T-helper 17 cell (primary cell): ENCODE data around the gene RCL1. TPM values are rescaled to one million over a fixed set of nuclear protein-coding genes. Genes with fewer than 3 reads are reported as not detected.
A peak's percentile ranks its signal among the peaks of the same experiment; 100 is the strongest.
"Not testable (repeated sequence)": the region's sequence is repeated elsewhere in the genome, so short reads cannot be mapped to it uniquely, and the experiment has no call there.

ENCODE experiments used
- ATAC-seq: fragments of 150-1000 bp; cut with Tn5 transposase; 2 replicates; pipeline ENCODE4 v1.10.0; 2021; ENCODE audit warnings: mild to moderate bottlenecking, moderate library complexity
- DNase-seq, 3 donors: peaks; one replicate each; pipeline versions ENCODE4 v3.0.0 to v3.0.0-alpha.2; 2020 to 2021
- H3K9me3 ChIP-seq: one replicate; pipeline ENCODE4 v1.7.0; 2013; ENCODE audit warnings: low read length, mild to moderate bottlenecking; ENCODE audit not compliant: control insufficient read depth, poor library complexity, severe bottlenecking
- H3K27ac Mint-ChIP-seq: one replicate; pipeline ENCODE4 v1.8.0; 2022; ENCODE audit warnings: mild to moderate bottlenecking, moderate library complexity, mixed read lengths
- H3K27me3 Mint-ChIP-seq: one replicate; pipeline ENCODE4 v1.8.0; 2022; ENCODE audit warnings: mixed read lengths
- H3K36me3 Mint-ChIP-seq: one replicate; pipeline ENCODE4 v1.8.0; 2022; ENCODE audit warnings: low read depth, mixed read lengths
- H3K4me1 Mint-ChIP-seq: one replicate; pipeline ENCODE4 v1.8.0; 2022; ENCODE audit warnings: mild to moderate bottlenecking, mixed read lengths
- H3K4me3 Mint-ChIP-seq: one replicate; pipeline ENCODE4 v1.8.0; 2022; ENCODE audit warnings: mild to moderate bottlenecking, moderate library complexity, mixed read lengths
- total RNA-seq, 4 donors: library from RNA in 2 of 4; stranded (reverse) in 2 of 4; gene quantifications; one replicate each; pipeline ENCODE4 v1.2.3 and lab custom pipeline; 2022 to 2026

The RCL1 gene, protein sequence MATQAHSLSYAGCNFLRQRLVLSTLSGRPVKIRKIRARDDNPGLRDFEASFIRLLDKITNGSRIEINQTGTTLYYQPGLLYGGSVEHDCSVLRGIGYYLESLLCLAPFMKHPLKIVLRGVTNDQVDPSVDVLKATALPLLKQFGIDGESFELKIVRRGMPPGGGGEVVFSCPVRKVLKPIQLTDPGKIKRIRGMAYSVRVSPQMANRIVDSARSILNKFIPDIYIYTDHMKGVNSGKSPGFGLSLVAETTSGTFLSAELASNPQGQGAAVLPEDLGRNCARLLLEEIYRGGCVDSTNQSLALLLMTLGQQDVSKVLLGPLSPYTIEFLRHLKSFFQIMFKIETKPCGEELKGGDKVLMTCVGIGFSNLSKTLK
- total RNA-seq (10 to 100 TPM; 23.5 to 28.1 TPM), total RNA-seq (lab: John Stamatoyannopoulos, UW) (20.4 to 29.7 reads per million in 2 donors)

DNA sequence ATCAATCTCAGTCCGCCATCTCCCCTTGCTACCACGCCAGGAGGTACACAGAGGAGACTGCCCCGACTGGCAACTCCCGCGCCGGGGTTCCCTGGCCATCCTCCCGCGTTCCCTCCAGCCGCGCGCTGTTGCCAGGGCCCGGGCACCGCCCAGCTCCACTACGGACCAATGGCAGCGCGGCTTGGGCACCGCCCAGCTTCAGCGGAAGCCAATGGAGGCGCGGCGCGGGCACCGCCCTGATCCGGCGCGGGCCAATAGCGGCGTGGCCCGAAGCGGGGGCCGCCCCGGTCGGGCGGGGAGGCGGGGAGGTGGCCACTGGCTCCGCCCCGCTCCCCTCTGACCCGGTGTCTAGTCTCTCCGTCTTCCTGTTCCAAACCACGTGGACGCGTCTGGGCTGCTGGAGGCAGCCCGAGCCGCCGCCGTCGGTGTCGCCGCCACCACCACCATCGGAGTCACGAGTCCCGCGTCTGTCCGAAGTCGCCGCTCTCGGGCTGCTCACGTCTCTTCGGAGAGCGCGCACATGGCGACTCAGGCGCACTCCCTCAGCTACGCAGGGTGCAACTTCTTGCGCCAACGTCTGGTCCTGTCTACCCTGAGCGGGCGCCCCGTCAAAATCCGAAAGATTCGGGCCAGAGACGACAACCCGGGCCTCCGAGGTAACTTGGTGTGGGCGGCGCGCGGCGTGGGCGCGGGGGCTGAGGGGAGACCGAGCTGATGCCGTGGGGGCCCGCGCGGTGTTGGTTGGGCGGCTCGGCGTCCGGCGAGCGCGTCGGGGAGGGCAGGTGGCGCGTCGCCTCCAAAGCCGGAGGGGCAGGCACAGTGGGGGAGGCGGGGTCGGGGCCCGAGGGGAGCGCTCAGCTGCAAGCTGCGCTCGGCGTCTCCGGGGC is at the start of gene RCL1:
Gene RCL1, plus strand, starts transcription at position 373 of the 887 bp plus-strand sequence. Its CDS starts 148 bp downstream, at position 521.
- no peaks in the 10 kb centered on the region for H3K9me3 ChIP-seq
- Mint-ChIP-seq H3K4me1 (peaks cover 30% of the 10 kb centered on the region), H3K36me3 (no peaks in the 10 kb centered on the region), H3K27me3 (no peaks in the 10 kb centered on the region), H3K4me3 (peak within 1 kb of the TSS; percentile 96), H3K27ac (peak within 1 kb of the TSS; percentile 93)
- peak; percentile 96 for DNase-seq
- ATAC-seq: peak; percentile 93

DNA sequence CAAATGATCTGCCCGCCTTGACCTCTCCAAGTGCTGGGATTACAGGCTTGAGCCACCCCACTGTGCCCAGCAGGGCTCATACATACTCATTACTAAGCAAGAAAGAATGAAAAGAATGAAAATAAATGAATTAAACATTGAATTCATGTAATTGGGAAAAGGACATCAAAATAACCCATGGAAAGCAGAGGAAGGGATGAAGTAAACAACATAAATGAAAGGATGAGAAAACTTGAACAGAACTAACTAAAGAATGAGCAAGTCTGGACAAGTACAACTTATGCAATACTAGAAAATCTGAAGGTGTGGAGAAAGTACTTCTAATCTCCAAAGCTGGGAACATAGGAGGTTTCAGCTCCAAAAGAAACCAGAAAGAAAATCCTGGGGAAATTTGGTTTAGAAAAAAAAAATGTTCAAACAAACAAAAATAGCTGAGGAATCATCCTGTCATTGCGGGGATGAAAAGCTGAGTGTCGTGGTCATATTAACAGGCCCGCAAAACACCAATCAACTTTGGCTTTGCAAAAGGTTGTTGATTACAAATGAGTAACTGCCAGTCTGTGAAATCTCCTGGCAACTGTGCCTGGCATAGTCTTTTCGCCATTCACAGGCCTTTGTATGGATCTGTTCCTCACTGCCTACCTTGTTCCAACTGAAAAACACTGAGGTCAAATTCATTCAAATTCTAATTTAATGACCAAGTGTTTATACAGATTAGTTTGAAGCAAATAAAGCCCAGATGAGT is 49.4 kb upstream of the RCL1 start:
- Mint-ChIP-seq H3K36me3 (peaks cover 4% of the 10 kb centered on the region), H3K4me1 (peaks cover 27% of the 10 kb centered on the region), H3K27ac (peak overlapping the region; percentile 81), H3K4me3 (peak overlapping the region; percentile 31), H3K27me3 (no peaks in the 10 kb centered on the region)
- no peak for ATAC-seq
- DNase-seq: no peak
- H3K9me3 ChIP-seq: no peaks in the 10 kb centered on the region

DNA sequence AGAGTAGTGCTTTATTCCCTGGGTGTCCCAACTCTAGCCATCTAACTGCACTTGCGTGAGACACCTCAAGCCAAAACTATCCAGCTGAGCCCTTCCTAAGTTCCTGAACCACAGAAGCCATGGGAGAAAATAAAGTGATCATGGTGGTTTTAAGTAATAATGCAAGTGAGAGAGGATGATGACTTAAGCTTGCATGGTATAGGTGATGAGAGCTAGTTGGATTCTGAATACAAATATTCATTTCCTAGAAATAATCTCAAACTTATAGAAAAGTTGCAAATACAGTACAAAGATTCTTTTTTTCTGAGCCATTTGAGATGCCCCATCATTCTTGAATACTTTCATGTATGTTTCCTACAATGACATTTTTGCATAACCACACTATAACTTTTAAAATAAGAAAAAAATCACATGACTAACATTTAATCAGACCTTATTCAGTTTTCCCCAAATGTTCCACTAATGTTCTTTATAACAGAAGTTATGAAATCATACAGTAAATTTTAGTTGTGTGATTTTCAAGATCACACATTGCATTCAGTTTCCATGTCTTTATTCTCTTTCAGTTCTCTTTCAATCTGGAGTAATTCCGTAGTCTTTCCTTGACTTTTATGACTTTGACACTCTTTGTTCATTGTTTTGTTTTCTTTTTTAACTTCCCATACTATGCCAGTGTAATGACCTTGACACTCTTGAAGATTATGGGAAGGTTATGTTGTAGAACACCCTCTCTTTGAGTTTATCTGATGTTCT is 46.3 kb upstream of the RCL1 start:
- ATAC-seq (no peak), DNase-seq (no peak)
- Mint-ChIP-seq H3K27ac (no peak overlapping the region), H3K27me3 (peaks cover 14% of the 10 kb centered on the region), H3K4me1 (peaks cover 20% of the 10 kb centered on the region), H3K4me3 (no peak overlapping the region), H3K36me3 (no peaks in the 10 kb centered on the region)
- H3K9me3 ChIP-seq: no peaks in the 10 kb centered on the region

DNA sequence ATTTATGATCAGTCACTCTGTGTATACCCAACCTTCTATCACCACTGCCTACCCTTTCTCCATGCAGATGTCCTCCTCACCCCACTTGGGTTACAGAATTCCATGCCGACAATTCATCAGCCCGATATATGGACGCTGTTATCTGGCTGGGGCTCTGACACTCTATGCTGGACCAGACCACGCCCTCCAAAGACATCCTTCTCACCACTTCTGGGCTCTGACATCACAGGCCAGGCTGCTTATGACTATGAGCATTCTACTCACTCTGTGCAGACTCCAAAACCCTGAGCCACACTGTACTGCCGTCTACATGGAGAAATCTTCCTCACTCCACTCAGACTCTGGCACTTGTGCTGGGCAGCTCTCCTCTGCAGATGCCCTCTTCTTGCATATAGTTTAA is 44.1 kb upstream of the RCL1 start:
- H3K36me3 Mint-ChIP-seq: no peaks in the 10 kb centered on the region
- peaks cover 14% of the 10 kb centered on the region for H3K27me3 Mint-ChIP-seq
- ATAC-seq: no peak
- peaks cover 12% of the 10 kb centered on the region for H3K4me1 Mint-ChIP-seq
- DNase-seq: no peak
- no peak overlapping the region for H3K27ac Mint-ChIP-seq
- no peak overlapping the region for H3K4me3 Mint-ChIP-seq
- H3K9me3 ChIP-seq: no peaks in the 10 kb centered on the region

DNA sequence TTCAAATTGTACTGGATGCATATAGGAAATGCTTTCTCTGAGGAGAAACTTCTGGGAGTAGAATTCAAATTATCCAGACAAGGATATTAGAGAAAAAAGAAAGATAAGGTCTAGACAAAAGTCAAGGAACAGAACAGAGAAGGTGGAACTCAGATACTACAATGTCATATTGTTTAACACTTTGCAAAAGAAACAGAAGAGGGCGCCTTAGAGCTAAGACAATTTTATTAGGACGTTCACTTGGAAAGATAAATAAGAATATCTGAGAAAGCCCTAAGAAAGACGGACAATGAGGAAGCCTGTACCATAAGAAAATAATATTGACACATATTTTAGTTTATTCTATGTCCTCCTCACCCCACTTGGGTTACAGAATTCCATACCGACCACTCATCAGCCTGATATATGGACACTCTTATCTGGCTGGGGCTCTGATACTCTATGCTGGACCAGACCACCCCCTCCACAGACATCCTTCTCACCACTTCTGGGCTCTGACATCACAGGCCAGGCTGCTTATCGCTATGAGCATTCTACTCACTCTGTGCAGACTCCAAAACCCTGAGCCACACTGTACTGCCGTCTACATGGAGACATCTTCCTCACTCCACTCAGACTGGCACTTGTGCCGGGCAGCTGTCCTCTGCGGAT is 42.6 kb upstream of the RCL1 start:
- ATAC-seq (peak; percentile 71), DNase-seq (no peak)
- Mint-ChIP-seq H3K4me1 (peaks cover 12% of the 10 kb centered on the region), H3K4me3 (no peak overlapping the region), H3K27me3 (peaks cover 14% of the 10 kb centered on the region), H3K36me3 (no peaks in the 10 kb centered on the region), H3K27ac (no peak overlapping the region)
- H3K9me3 ChIP-seq: no peaks in the 10 kb centered on the region

DNA sequence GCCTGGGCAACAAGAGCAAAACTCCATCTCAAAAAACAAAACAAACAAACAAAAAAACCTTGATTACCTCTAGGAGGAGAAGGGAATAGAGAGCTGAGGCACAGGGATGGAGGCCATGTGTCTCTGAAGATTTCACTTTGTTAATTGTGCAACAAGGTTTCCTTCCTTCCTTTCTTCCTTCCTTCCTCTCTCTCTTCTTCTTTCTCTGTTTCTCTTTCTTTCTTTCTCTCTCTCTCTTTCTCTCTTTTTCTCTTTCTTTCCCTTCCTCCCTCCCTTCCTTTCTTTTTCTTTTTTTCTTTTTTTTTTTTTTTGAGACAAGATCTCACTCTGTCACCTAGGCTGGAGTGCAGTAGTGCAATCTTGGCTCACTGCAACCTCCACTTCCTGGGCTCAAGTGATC is 38.2 kb upstream of the RCL1 start:
- H3K27me3 Mint-ChIP-seq, H3K4me3 Mint-ChIP-seq, DNase-seq, ATAC-seq, H3K4me1 Mint-ChIP-seq, H3K27ac Mint-ChIP-seq, H3K36me3 Mint-ChIP-seq, H3K9me3 ChIP-seq: not testable (repeated sequence)

DNA sequence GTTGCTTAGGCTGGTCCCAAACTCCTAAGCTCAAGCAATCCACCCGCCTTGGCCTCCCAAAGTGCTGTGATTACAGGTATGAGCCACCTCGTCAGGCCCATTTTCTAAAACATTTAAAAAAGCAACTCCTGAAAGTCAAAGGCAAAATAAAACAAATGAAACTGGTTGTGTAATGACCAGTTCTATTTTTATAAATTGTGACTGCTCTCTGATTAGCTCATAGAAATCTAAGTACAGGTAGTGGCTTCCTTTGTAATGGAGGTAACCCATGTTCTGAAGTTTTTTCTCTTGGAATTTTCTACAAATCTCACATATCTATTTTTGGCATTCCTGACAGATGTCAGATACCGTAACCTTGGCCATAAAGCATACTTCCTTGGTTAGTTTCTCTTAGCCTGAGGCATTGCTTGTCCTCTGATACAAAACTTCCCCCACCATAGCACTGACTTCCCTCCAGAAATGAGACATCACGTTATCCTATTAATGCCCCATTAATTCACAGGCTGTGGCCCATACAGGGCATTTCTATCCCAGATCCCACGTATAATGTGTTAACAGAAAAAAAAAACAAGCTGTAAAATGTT is 37.6 kb upstream of the RCL1 start:
- no peaks in the 10 kb centered on the region for H3K36me3 Mint-ChIP-seq
- H3K9me3 ChIP-seq: no peaks in the 10 kb centered on the region
- no peak overlapping the region for H3K27ac Mint-ChIP-seq
- ATAC-seq: no peak
- no peak for DNase-seq
- peaks cover 4% of the 10 kb centered on the region for H3K27me3 Mint-ChIP-seq
- no peaks in the 10 kb centered on the region for H3K4me1 Mint-ChIP-seq
- H3K4me3 Mint-ChIP-seq: no peak overlapping the region

DNA sequence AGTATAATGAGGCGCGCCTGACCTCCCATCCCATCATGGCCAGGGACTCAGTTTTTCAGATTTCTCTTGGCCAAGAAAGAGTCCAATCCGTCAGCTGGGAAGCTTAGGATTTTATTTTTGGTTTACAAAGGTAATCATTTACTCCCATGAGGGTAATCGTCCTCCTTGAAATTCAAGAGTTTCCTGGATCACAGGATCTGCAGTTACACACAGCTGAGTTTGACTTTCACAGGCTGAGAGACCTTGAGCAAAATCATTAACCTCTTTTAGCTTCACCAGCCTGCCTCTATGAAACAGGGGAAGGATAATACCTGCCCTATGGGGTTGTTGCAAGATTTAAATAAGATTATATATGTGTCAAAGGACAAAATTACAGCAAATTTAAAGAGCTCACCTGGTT is 36.3 kb upstream of the RCL1 start:
- ATAC-seq: no peak
- H3K27me3 Mint-ChIP-seq: peaks cover 2% of the 10 kb centered on the region
- no peaks in the 10 kb centered on the region for H3K4me1 Mint-ChIP-seq
- H3K9me3 ChIP-seq: no peaks in the 10 kb centered on the region
- peaks cover 1% of the 10 kb centered on the region for H3K36me3 Mint-ChIP-seq
- H3K27ac Mint-ChIP-seq: no peak overlapping the region
- no peak overlapping the region for H3K4me3 Mint-ChIP-seq
- DNase-seq: no peak

DNA sequence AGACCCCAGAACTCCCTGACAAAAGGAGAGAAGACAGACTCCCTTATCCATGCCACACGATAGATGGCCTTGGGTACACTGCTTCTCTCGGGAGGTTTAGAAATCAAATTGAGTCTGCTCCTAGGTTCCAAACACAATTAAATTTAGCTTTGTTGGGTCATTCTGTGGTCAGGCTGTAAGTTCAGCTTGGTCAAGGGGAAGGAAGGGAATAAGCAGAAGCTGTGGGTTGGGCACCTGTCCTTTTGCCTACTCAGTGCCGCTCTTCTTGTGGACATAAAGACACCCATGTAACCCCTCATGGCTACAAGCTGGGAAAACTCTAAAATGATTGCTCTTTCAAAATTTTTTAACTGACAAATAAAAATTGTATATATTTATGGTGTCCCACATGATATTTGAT is 32.6 kb upstream of the RCL1 start:
- Mint-ChIP-seq H3K4me3 (no peak overlapping the region), H3K4me1 (peaks cover 5% of the 10 kb centered on the region), H3K36me3 (peaks cover 2% of the 10 kb centered on the region), H3K27me3 (peaks cover 6% of the 10 kb centered on the region), H3K27ac (no peak overlapping the region)
- ATAC-seq (no peak), DNase-seq (no peak)
- H3K9me3 ChIP-seq: no peaks in the 10 kb centered on the region

DNA sequence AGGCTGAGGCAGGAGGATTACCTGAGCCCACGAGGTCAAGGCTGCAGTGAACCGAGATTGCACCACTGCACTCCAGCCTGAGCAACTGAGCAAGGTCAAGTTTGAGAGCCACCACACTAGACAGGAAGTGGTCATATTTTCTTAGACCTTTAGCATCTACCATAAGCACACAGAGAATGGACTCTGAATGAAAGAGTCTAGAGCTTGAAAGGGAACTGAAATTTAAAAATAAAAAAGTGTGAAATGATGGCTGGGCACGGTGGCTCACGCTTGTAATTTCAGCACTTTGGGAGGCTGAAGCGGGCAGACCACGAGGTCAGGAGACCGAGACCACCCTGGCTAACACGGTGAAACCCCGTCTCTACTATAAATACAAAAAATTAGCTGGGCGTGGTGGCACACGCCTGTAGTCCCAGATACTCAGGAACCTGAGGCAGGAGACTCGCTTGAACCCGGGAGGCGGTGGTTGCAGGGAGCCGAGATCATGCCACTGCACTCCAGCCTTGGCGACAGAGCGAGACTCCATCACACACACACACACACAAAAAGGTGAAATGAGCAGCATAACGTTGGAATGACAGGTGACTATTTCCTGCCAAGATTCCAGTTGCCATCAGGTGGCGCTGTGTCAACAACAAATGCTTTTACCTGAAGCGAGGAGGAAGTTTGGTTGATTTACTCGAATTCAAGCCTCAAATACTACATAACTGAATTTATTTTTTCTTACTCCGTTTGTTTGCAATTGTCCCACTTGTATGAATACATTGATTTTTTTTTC is 30.4 kb upstream of the RCL1 start:
- Mint-ChIP-seq H3K27ac (peak overlapping the region; percentile 34), H3K36me3 (peaks cover 5% of the 10 kb centered on the region), H3K27me3 (peaks cover 10% of the 10 kb centered on the region), H3K4me1 (peaks cover 5% of the 10 kb centered on the region), H3K4me3 (peak overlapping the region; percentile 43)
- ATAC-seq: peak; percentile 82
- peak; percentile 51 to 71 (median 56) for DNase-seq
- H3K9me3 ChIP-seq: no peaks in the 10 kb centered on the region

DNA sequence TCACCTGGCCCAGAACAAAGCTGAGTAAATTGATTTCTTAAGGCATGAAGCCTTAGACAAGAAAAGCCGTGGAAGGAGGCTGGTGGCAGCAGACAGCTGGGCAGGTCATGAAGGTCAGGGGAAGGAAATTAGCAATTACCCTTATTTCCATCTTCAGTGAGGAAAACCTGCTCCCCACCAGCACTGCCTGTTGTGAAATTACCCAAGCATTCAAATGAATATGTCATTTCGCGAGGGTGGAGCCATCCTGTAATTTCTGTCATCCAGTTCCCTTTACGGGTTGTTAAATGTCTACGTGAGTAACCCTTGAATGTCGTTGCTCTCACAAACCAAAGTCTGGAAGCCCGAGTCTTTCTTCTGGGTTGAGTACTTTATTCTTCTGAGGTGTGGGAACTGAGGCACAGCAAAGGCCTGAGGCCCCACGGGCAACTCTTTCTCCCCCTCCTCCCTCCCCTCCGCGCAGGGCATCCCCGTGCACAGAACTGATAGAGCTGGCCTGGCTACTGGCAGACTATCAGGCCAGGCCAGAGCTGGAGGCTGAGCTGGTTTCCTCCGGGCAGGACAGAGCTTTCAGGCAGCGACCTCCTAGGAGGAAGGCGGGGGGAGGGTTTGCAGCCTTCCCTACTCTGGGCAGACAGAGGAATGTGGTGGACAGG is 29.7 kb upstream of the RCL1 start:
- Mint-ChIP-seq H3K36me3 (peaks cover 5% of the 10 kb centered on the region), H3K4me3 (peak overlapping the region; percentile 43), H3K27me3 (peaks cover 10% of the 10 kb centered on the region), H3K4me1 (peaks cover 5% of the 10 kb centered on the region), H3K27ac (peak overlapping the region; percentile 74)
- no peak for DNase-seq
- no peaks in the 10 kb centered on the region for H3K9me3 ChIP-seq
- peak; percentile 35 for ATAC-seq
